Ammon's horn (tissue), 1 donor: ENCODE data around the gene SMG1.
"Not testable (repeated sequence)": the region's sequence is repeated elsewhere in the genome, so short reads cannot be mapped to it uniquely, and the experiment has no call there.

Source experiments
- DNase-seq: peaks from one replicate; pipeline ENCODE4 v3.0.0-alpha.2; 2016; ENCODE audit warnings: low spot score

Gene SMG1

GRCh38 chr16:18933501-18933900 lies 7.3 kb upstream of the SMG1 start:
- no peak for DNase-seq

- DNase-seq, result no peak
Observed at GRCh38 chr16:18932243-18932987, 6.2 kb upstream of the SMG1 start.

GRCh38 chr16:18931756-18932155 lies 5.5 kb upstream of the SMG1 start:
- no peak for DNase-seq

GRCh38 chr16:18930095-18930494 lies 3.9 kb upstream of the SMG1 start:
- DNase-seq, result not testable (repeated sequence)

GRCh38 chr16:18928073-18928472 lies 1.9 kb upstream of the SMG1 start:
- not testable (repeated sequence) for DNase-seq

GRCh38 chr16:18925215-18925985 lies 808 bp downstream of the SMG1 start:
- peak; percentile 4 for DNase-seq

GRCh38 chr16:18923935-18924334 lies 2.3 kb downstream of the SMG1 start:
- DNase-seq, result not testable (repeated sequence)

- DNase-seq, result not testable (repeated sequence)
Observed at GRCh38 chr16:18923124-18923523, 3.1 kb downstream of the SMG1 start.

GRCh38 chr16:18909585-18909984 lies 16.6 kb downstream of the SMG1 start:
- DNase-seq, result not testable (repeated sequence)

- DNase-seq, result not testable (repeated sequence)
Observed at GRCh38 chr16:18908716-18909115, 17.5 kb downstream of the SMG1 start.

GRCh38 chr16:18902778-18903177 lies 23.4 kb downstream of the SMG1 start:
- not testable (repeated sequence) for DNase-seq

- DNase-seq, result not testable (repeated sequence)
Observed at GRCh38 chr16:18902044-18902443, 24.2 kb downstream of the SMG1 start.

- not testable (repeated sequence) for DNase-seq
Observed at GRCh38 chr16:18901194-18901593, 25.0 kb downstream of the SMG1 start.

- not testable (repeated sequence) for DNase-seq
Observed at GRCh38 chr16:18884456-18884855, 41.8 kb downstream of the SMG1 start.

- not testable (repeated sequence) for DNase-seq
Observed at GRCh38 chr16:18877734-18878133, 48.5 kb downstream of the SMG1 start.

GRCh38 chr16:18877259-18877658 lies 48.9 kb downstream of the SMG1 start:
- not testable (repeated sequence) for DNase-seq

- not testable (repeated sequence) for DNase-seq
Observed at GRCh38 chr16:18876301-18876700, 49.9 kb downstream of the SMG1 start.

GRCh38 chr16:18869043-18869771 lies 57.0 kb downstream of the SMG1 start:
- DNase-seq, result not testable (repeated sequence)

- not testable (repeated sequence) for DNase-seq
Observed at GRCh38 chr16:18866277-18866823, 59.9 kb downstream of the SMG1 start.

- DNase-seq, result not testable (repeated sequence)
Observed at GRCh38 chr16:18862891-18863290, 63.3 kb downstream of the SMG1 start.

- DNase-seq, result no peak
Observed at GRCh38 chr16:18855196-18855595, 71.0 kb downstream of the SMG1 start.

GRCh38 chr16:18853694-18854093 lies 72.5 kb downstream of the SMG1 start:
- DNase-seq, result no peak
